ENCODE data around the gene WLS.

Gene WLS

GRCh38 chr1:68101829-68102228 lies 130.5 kb downstream of the WLS start:
- Histone ChIP-seq H3K79me2 (ENCODE audit: control insufficient read depth, insufficient read depth, low read length, unreplicated experiment) (no peaks in the 10 kb centered on the region), H3K27ac (ENCODE audit: low read depth, low read length) (no peak overlapping the region), H2AFZ (ENCODE audit: low read length, unreplicated experiment) (no peak overlapping the region), H3K4me3 (ENCODE audit: low read depth, low read length) (no peak overlapping the region), H3K27me3 (ENCODE audit: insufficient read depth, low read length) (no peaks in the 10 kb centered on the region), H3K36me3 (ENCODE audit: insufficient read depth, low read length) (no peaks in the 10 kb centered on the region), H3K4me1 (ENCODE audit: control insufficient read depth, insufficient read depth, low read length, unreplicated experiment) (peaks cover 9% of the 10 kb centered on the region)

GRCh38 chr1:68100571-68100970 lies 131.8 kb downstream of the WLS start:
- Histone ChIP-seq H3K4me1 (ENCODE audit: control insufficient read depth, insufficient read depth, low read length, unreplicated experiment) (peaks cover 9% of the 10 kb centered on the region), H3K27me3 (ENCODE audit: insufficient read depth, low read length) (no peaks in the 10 kb centered on the region), H3K36me3 (ENCODE audit: insufficient read depth, low read length) (no peaks in the 10 kb centered on the region), H3K4me3 (ENCODE audit: low read depth, low read length) (no peak overlapping the region), H3K79me2 (ENCODE audit: control insufficient read depth, insufficient read depth, low read length, unreplicated experiment) (no peaks in the 10 kb centered on the region), H3K27ac (ENCODE audit: low read depth, low read length) (no peak overlapping the region), H2AFZ (ENCODE audit: low read length, unreplicated experiment) (no peak overlapping the region)

- Histone ChIP-seq H3K4me1 (ENCODE audit: control insufficient read depth, insufficient read depth, low read length, unreplicated experiment) (no peaks in the 10 kb centered on the region), H2AFZ (ENCODE audit: low read length, unreplicated experiment) (no peak overlapping the region), H3K27ac (ENCODE audit: low read depth, low read length) (no peak overlapping the region), H3K4me3 (ENCODE audit: low read depth, low read length) (no peak overlapping the region), H3K27me3 (ENCODE audit: insufficient read depth, low read length) (no peaks in the 10 kb centered on the region), H3K79me2 (ENCODE audit: control insufficient read depth, insufficient read depth, low read length, unreplicated experiment) (no peaks in the 10 kb centered on the region), H3K36me3 (ENCODE audit: insufficient read depth, low read length) (no peaks in the 10 kb centered on the region)
Measured at GRCh38 chr1:68093737-68094136, 138.6 kb downstream of the WLS start.

GRCh38 chr1:68087184-68087583 lies 145.1 kb downstream of the WLS start:
- Histone ChIP-seq H3K4me3 (ENCODE audit: low read depth, low read length) (no peak overlapping the region), H3K27me3 (ENCODE audit: insufficient read depth, low read length) (no peaks in the 10 kb centered on the region), H3K36me3 (ENCODE audit: insufficient read depth, low read length) (no peaks in the 10 kb centered on the region), H3K27ac (ENCODE audit: low read depth, low read length) (no peak overlapping the region), H3K79me2 (ENCODE audit: control insufficient read depth, insufficient read depth, low read length, unreplicated experiment) (no peaks in the 10 kb centered on the region), H2AFZ (ENCODE audit: low read length, unreplicated experiment) (no peak overlapping the region), H3K4me1 (ENCODE audit: control insufficient read depth, insufficient read depth, low read length, unreplicated experiment) (no peaks in the 10 kb centered on the region)

GRCh38 chr1:68085752-68086151 lies 146.6 kb downstream of the WLS start:
- H3K27ac ChIP-seq (ENCODE audit: low read depth, low read length), result no peak overlapping the region
- no peaks in the 10 kb centered on the region for H3K27me3 ChIP-seq (ENCODE audit: insufficient read depth, low read length)
- H3K79me2 ChIP-seq (ENCODE audit: control insufficient read depth, insufficient read depth, low read length, unreplicated experiment), result no peaks in the 10 kb centered on the region

GRCh38 chr1:68083686-68084085 lies 148.6 kb downstream of the WLS start:
- no peaks in the 10 kb centered on the region for H3K27me3 ChIP-seq (ENCODE audit: insufficient read depth, low read length)
- no peak overlapping the region for H3K27ac ChIP-seq (ENCODE audit: low read depth, low read length)
- no peak overlapping the region for H3K4me3 ChIP-seq (ENCODE audit: low read depth, low read length)
- no peak overlapping the region for H2AFZ ChIP-seq (ENCODE audit: low read length, unreplicated experiment)
- no peaks in the 10 kb centered on the region for H3K4me1 ChIP-seq (ENCODE audit: control insufficient read depth, insufficient read depth, low read length, unreplicated experiment)
- no peaks in the 10 kb centered on the region for H3K79me2 ChIP-seq (ENCODE audit: control insufficient read depth, insufficient read depth, low read length, unreplicated experiment)
- H3K36me3 ChIP-seq (ENCODE audit: insufficient read depth, low read length), result no peaks in the 10 kb centered on the region

More at GRCh38 chr1:68085752-68086151, 146.6 kb downstream of the WLS start:
- Histone ChIP-seq H3K4me3 (ENCODE audit: low read depth, low read length) (no peak overlapping the region), H3K4me1 (ENCODE audit: control insufficient read depth, insufficient read depth, low read length, unreplicated experiment) (no peaks in the 10 kb centered on the region), H3K36me3 (ENCODE audit: insufficient read depth, low read length) (no peaks in the 10 kb centered on the region), H2AFZ (ENCODE audit: low read length, unreplicated experiment) (no peak overlapping the region)

- Histone ChIP-seq H3K27ac (ENCODE audit: low read depth, low read length) (no peak overlapping the region), H3K79me2 (ENCODE audit: control insufficient read depth, insufficient read depth, low read length, unreplicated experiment) (no peaks in the 10 kb centered on the region), H3K4me1 (ENCODE audit: control insufficient read depth, insufficient read depth, low read length, unreplicated experiment) (no peaks in the 10 kb centered on the region), H3K36me3 (ENCODE audit: insufficient read depth, low read length) (no peaks in the 10 kb centered on the region), H3K27me3 (ENCODE audit: insufficient read depth, low read length) (no peaks in the 10 kb centered on the region), H2AFZ (ENCODE audit: low read length, unreplicated experiment) (no peak overlapping the region), H3K4me3 (ENCODE audit: low read depth, low read length) (no peak overlapping the region)
Measured at GRCh38 chr1:68081775-68082283, 150.5 kb downstream of the WLS start.

- H3K79me2 ChIP-seq (ENCODE audit: control insufficient read depth, insufficient read depth, low read length, unreplicated experiment), result no peaks in the 10 kb centered on the region
- no peaks in the 10 kb centered on the region for H3K36me3 ChIP-seq (ENCODE audit: insufficient read depth, low read length)
- H3K27ac ChIP-seq (ENCODE audit: low read depth, low read length), result no peak overlapping the region
- H3K4me1 ChIP-seq (ENCODE audit: control insufficient read depth, insufficient read depth, low read length, unreplicated experiment), result no peaks in the 10 kb centered on the region
- no peaks in the 10 kb centered on the region for H3K27me3 ChIP-seq (ENCODE audit: insufficient read depth, low read length)
- H3K4me3 ChIP-seq (ENCODE audit: low read depth, low read length), result no peak overlapping the region
- no peak overlapping the region for H2AFZ ChIP-seq (ENCODE audit: low read length, unreplicated experiment)
Measured at GRCh38 chr1:68078647-68079046, 153.7 kb downstream of the WLS start.

Data from ACC112 (cell line).